Kidney (tissue), 14 donors: ENCODE measurements around the gene SORT1. TPM values are rescaled to one million over a fixed set of nuclear protein-coding genes. Genes with fewer than 3 reads are reported as not detected.

Source experiments
- DNase-seq, 5 donors: peaks; one replicate each; pipeline ENCODE4 v3.0.0-alpha.2; 2013 to 2020
- FAIRE-seq: peaks from 2 replicates; lab custom pipeline; 2012; peaks lifted over from hg19 to GRCh38; lab: Jason Lieb, UNC
- H3K27ac ChIP-seq, 2 donors: one replicate each; pipeline ENCODE4 v1.7.0; 2013; ENCODE audit warnings: low read depth in 2 of 2, low read length in 2 of 2, inconsistent platforms in 1 of 2
- H3K27me3 ChIP-seq: one replicate; pipeline ENCODE4 v1.7.1; 2013; ENCODE audit warnings: low read length, inconsistent platforms; ENCODE audit not compliant: control insufficient read depth, insufficient read depth
- H3K36me3 ChIP-seq, 3 donors: one replicate each; pipeline versions ENCODE4 v1.7.0 to v1.7.1; 2013; ENCODE audit warnings: low read length in 3 of 3, control low read depth in 1 of 3, inconsistent platforms in 1 of 3; ENCODE audit not compliant: insufficient read depth in 3 of 3, control insufficient read depth in 2 of 3
- H3K4me1 ChIP-seq, 3 donors: one replicate each; pipeline versions ENCODE4 v1.7.0 to v1.7.1; 2013; ENCODE audit warnings: low read length in 3 of 3, inconsistent platforms in 1 of 3, low read depth in 1 of 3; ENCODE audit not compliant: control insufficient read depth in 2 of 3, insufficient read depth in 2 of 3
- H3K4me3 ChIP-seq, 3 donors: one replicate each; pipeline versions ENCODE4 v1.7.0 to v1.8.1; 2013; ENCODE audit warnings: low read length in 3 of 3, control low read depth in 1 of 3, inconsistent platforms in 1 of 3
- H3K9ac ChIP-seq, 3 donors: one replicate each; pipeline versions ENCODE4 v1.7.0 to v1.7.1; 2013; ENCODE audit warnings: low read length in 3 of 3, control low read depth in 1 of 3, inconsistent platforms in 1 of 3
- H3K9me3 ChIP-seq, 3 donors: one replicate each; pipeline versions ENCODE4 v1.7.0 to v1.7.1; 2013; ENCODE audit warnings: low read length in 3 of 3, control low read depth in 1 of 3, inconsistent platforms in 1 of 3; ENCODE audit not compliant: control insufficient read depth in 2 of 3, insufficient read depth in 1 of 3
- CTCF ChIP-seq: IDR thresholded peaks from 3 replicates; pipeline ENCODE4 v1.5.1; 2012; ENCODE audit warnings: mild to moderate bottlenecking, moderate library complexity, borderline replicate concordance; ENCODE audit not compliant: insufficient read depth; ENCODE audit errors: extremely low read depth
- intact Hi-C: fragments of 100-400 bp; cut with DNase I; formaldehyde crosslinking; loops from one replicate; pipeline ENCODE4 v1.11.1; 2022
- polyA plus RNA-seq: library from polyadenylated mRNA; stranded (reverse); fragments of 350-450 nt; fragmentation: Illumina TruSeq; extraction: RNeasy Lipid Tissue Mini Kit (QIAGEN cat#74804); gene quantifications from one replicate; pipeline ENCODE4 v1.2.3, GENCODE V29; 2014; ENCODE audit warnings: low read depth, low replicate concordance; ENCODE audit not compliant: insufficient read depth
- total RNA-seq: library from RNA; stranded (reverse); fragmentation: NEBNext Ultra II Directional; extraction: Animal tissue kit (Norgen Biotek cat#: 25700); gene quantifications from one replicate; pipeline ENCODE4 v1.2.1, GENCODE V29; 2021
- donor health status: control.
- donor health status: control.
- donor health status: control.
- donor health status: control.
- donor health status: control.
- donor health status: DM: yes; HTN: yes; CAD: no.
- donor health status: Normal renal cell carcinoma (clear cell type).

Gene SORT1
- total and polyA plus RNA-seq, 2 donors from 2014 or later = 33.5 to 169 TPM

GRCh38 chr1:109367626-109368025, 30.1 kb downstream of the SORT1 start:
- no peaks in the 10 kb centered on the region for H3K9me3 ChIP-seq
- H3K4me1 ChIP-seq = peaks cover 0 to 12% (median 5%) of the 10 kb centered on the region in 3 donors
- H3K9ac ChIP-seq = no peak overlapping the region
- intact Hi-C loops = no loop called here
- no peak for TF ChIP-seq CTCF
- peaks cover 0 to 9% (median 6%) of the 10 kb centered on the region in 3 donors for H3K36me3 ChIP-seq
- no peak overlapping the region for H3K27ac ChIP-seq
- no peaks in the 10 kb centered on the region for H3K27me3 ChIP-seq
- no peak for DNase-seq
- FAIRE-seq = no peak
- no peak overlapping the region for H3K4me3 ChIP-seq

- Histone ChIP-seq H3K36me3 (peaks cover 0 to 9% (median 6%) of the 10 kb centered on the region in 3 donors), H3K9ac (no peak overlapping the region)
- FAIRE-seq = no peak
These were observed 32.0 kb downstream of the SORT1 start for GRCh38 chr1:109365642-109366204.

GRCh38 chr1:109361649-109362048, 36.1 kb downstream of the SORT1 start:
- Histone ChIP-seq H3K36me3 (peaks cover 0 to 3% (median 2%) of the 10 kb centered on the region in 3 donors), H3K4me1 (no peaks in the 10 kb centered on the region), H3K9ac (no peak overlapping the region), H3K27me3 (no peaks in the 10 kb centered on the region), H3K27ac (no peak overlapping the region), H3K9me3 (no peaks in the 10 kb centered on the region), H3K4me3 (no peak overlapping the region)
- no peak for FAIRE-seq
- no peak for DNase-seq
- TF ChIP-seq CTCF = no peak
- intact Hi-C loops = no loop called here

More at GRCh38 chr1:109365642-109366204, 32.0 kb downstream of the SORT1 start:
- Histone ChIP-seq H3K4me1 (no peaks in the 10 kb centered on the region), H3K27ac (no peak overlapping the region), H3K27me3 (no peaks in the 10 kb centered on the region), H3K4me3 (no peak overlapping the region), H3K9me3 (no peaks in the 10 kb centered on the region)
- no peak for DNase-seq
- intact Hi-C loops = no loop called here
- no peak for TF ChIP-seq CTCF

- intact Hi-C loops = no loop called here
- no peak for DNase-seq
- no peaks in the 10 kb centered on the region for H3K9me3 ChIP-seq
- no peak overlapping the region for H3K4me3 ChIP-seq
- no peaks in the 10 kb centered on the region for H3K36me3 ChIP-seq
- no peaks in the 10 kb centered on the region for H3K27me3 ChIP-seq
- no peaks in the 10 kb centered on the region for H3K4me1 ChIP-seq
- no peak overlapping the region for H3K27ac ChIP-seq
- TF ChIP-seq CTCF = no peak
- FAIRE-seq = no peak
- H3K9ac ChIP-seq = no peak overlapping the region
These were observed 36.6 kb downstream of the SORT1 start for GRCh38 chr1:109361069-109361468.
